ENCODE measurements around the gene ZBTB7A.
A peak's percentile ranks its signal among the peaks of the same experiment; 100 is the strongest.

ZBTB7A gene

DNA sequence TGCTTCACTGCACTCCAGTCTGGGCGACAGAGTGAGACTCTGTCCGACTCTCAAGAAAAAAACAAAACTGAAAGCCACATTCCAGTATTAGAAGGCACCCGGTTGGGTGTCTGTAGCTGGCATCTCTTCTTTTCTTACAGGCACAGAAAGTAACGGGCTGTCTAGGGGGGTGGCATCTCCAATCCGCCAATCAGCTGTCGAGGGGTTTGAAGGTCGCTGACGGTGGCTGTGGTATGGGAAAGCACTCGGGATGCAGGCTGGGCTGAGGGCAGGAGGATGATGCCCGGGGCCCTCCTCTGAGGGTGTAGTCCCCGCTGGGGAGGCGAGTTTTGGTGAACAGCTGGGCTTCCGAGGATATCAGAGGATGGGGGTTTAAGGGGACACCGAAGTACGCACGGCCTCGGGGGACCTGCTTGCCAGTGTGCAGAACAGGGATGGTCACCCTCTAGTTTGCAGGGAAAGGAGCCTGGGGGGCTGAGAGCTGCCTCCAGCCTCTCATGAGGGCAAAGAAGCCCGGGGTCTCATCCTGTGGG, 27.0 kb upstream of the ZBTB7A start:
- DNase-seq = no peak

DNA sequence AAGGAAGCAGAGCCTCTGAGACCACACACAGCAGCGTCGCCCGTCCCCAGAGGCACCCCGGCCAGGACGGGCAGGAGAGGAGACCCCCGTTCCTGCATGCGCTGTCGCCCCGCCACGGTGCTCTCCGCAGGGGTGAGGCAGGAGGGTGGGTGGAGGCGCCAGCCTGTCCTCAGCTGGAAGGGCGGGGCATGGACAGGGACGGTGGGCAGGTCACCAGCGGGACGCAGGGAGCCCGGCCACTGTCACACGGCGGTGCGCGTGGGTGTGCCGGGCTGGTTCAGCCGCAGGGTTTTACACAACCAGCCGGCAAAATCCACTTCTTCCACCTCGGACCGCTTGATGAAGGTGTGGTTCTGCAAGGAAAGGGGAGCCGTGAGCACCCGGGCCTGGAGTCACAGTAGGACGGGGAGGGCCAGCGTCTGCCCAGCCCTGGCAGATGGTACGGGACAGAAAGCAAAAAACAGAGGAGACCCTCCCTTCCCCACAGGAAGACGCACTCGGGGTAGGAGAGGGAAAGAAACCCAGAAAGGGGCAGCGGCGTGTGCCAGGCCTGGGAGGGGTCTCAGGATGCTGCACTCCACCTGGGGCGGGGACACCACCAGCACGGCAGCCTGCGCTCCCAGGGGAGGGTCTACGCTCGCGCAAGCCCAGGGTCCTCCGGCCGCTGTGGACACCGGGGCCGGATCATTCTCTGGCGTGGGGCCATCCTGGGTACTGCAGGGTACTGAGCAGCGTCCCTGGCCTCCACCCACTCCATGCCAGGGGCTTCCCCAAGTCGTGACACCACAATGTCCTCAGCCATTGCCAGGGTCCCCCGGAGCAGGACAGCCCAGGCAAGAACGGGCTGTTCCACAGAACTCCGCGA, 23.9 kb upstream of the ZBTB7A start:
- DNase-seq = no peak

- DNase-seq = no peak
Observed at GRCh38 chr19:4089946-4090345, 23.2 kb upstream of the ZBTB7A start.

GRCh38 chr19:4089400-4089908, 22.8 kb upstream of the ZBTB7A start:
- no peak for DNase-seq

- DNase-seq = no peak
Observed at GRCh38 chr19:4088975-4089374, 22.3 kb upstream of the ZBTB7A start.

DNA sequence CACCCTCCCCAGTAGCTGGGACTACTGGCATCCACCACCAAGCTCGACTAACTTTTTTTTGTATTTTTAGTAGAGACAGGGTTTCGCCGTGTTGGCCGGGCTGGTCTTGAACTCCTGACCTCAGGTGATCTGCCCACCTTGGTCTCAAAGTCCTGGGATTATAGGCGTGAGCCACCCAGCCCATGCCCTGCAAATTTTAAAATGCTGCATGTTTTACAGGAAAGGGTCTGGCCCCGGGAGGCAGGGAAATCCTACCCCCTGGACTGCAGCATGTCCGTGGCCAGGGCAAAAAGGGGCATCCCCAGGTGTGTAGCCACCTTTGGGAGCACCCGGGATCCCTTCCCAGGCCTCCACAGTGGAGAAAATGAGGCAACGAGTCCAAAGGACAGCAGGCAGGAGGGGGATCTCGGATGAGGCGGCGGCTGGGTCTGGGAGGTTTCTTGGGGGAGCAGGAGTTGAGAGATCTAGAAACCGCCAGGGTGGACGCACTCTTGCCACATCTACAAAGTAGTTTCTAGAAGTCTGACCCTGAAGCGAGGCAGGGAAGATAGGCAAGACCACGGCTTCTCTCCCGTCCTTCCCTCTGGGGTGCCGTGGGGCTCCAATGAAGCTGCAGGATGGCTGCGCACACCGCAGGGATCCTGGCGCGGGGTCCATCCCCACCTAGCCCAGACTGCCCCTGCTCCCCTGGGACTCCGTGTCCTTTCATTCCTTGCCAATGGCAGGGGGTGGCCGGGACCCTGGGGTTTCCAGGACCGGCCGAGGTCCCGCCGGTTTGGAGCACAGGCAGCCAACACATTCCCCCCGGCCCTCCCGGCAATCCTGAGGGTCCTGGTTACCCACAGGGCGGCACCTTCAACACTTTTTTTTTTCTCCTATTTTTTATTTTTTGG, 21.3 kb upstream of the ZBTB7A start:
- no peak for DNase-seq

DNA sequence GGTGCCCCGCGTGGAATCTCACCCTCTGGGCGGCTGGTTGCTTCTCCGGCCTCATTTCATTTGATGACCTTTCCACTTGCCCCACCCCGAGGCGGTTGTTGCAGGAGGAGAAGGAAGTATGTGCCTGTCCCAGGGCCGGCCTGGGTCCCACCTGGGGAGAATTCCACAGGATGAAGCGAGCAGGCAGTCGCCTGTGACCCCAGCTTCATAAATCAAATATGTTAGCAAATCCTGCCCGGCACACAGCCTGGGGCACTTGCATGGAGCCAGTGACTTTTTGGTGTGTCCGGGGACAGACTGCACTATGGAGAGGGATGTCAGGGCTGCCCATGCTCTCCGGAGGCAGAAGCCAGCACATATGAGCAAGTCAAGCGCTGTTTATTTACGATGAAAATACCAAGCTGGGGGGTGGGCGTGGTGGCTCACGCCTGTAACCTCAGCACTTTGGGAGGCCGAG, 19.7 kb upstream of the ZBTB7A start:
- no peak for DNase-seq

DNA sequence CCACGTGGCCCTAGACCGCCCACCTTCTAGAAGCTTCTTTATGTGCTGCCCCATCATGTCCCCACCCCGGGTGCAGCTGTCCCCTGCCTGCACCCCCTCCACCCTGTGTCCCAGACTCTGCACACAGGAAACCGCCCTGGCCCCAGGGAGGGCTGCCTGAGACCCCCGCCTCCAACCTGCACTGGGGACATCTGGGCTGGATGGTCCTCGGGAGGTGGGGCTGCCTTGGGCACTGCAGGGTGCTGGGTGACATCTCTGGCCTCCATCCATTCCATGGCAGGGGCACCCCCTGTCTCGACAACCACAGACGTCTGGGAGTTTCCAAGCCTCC, 17.8 kb upstream of the ZBTB7A start:
- no peak for DNase-seq

GRCh38 chr19:4083677-4084546, 17.2 kb upstream of the ZBTB7A start:
- no peak for DNase-seq

DNA sequence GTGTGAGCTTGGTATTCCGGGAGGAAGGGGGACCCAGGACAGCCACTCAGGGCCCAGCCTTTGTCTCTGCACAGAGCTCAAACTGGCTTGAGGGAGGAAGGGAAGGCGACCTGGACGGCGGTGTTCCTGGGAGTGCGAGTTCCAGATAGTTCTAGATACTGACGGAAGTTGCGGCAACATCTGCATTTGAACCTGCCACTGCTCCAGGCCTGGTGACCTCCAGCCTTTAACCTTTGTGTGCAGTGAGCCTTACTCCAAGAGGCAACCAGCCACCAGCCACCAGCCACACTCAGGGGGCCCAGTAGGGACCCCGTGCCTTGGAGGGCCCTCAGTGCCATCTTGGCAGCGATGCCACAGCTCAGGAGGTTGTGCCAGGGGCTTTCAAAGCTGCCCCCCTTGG, 15.5 kb upstream of the ZBTB7A start:
- no peak for DNase-seq

- no peak for DNase-seq
Observed at GRCh38 chr19:4081441-4082129, 14.9 kb upstream of the ZBTB7A start.

- DNase-seq = no peak
Observed at GRCh38 chr19:4080473-4080872, 13.8 kb upstream of the ZBTB7A start.

DNA sequence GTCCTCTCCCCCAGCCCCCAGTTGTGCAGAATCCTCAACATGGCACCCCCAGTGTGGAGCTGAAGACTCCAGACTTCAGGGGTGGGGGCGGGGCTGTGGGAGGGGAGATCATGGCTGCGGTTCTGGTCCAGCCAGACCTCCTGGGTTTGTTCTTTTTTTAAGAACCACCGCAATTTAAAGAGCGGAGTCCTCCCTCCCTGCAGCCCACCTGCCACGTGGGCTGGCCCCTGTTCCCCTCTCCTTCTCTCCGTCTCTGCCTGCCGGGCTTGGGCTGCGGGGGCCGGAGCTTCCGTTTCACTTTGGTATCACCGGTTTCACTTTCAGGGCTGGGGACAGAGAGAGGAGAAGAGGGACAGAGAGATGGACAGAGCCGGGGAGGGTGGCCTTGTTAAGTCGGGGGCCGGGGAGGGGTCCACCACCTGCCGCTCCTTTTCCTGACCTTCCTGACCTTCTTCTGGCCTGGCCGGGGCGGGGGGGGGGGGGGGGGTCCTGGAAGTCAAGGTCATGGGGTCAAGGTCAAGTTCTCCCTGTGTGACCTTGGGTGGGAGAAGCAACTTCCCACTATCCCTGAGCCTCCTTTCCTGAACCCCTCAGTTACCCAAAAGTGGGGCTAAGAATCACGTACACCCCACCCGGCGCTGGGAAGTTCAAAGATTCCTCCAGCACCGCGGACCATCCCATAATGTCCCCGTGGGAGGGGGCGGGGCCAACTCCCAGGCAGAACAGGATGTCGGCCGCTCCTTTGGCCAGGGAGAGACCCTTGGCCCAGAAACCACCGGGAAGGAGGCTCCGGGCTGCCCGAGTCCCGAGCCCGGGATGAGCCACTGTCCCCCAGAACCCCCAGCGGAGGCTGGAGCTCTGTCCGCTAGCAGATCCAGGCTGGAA, 11.3 kb upstream of the ZBTB7A start:
- no peak for DNase-seq

GRCh38 chr19:4077007-4077374, 10.3 kb upstream of the ZBTB7A start:
- DNase-seq = no peak

DNA sequence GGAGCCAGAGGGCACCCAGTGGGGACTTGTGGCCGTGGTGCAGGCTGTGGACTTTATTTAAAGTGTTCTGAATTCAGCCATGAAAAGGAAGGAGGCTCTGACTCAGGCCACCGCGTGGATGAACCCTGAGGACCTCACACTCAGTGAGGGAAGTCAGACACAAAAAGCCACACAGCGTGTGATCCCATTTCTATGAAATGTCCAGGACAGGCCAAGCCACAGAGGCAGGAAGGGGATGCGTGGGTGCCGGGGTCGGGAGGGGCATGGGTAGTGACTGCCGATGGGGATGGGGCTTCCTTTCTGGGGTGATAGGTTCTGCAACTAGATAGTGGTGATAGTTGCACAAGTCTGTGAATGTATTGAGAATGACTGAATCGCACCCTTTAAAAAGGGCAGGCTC, 8.7 kb upstream of the ZBTB7A start:
- DNase-seq = no peak

GRCh38 chr19:4071610-4072009, 4.9 kb upstream of the ZBTB7A start:
- DNase-seq = no peak

DNA sequence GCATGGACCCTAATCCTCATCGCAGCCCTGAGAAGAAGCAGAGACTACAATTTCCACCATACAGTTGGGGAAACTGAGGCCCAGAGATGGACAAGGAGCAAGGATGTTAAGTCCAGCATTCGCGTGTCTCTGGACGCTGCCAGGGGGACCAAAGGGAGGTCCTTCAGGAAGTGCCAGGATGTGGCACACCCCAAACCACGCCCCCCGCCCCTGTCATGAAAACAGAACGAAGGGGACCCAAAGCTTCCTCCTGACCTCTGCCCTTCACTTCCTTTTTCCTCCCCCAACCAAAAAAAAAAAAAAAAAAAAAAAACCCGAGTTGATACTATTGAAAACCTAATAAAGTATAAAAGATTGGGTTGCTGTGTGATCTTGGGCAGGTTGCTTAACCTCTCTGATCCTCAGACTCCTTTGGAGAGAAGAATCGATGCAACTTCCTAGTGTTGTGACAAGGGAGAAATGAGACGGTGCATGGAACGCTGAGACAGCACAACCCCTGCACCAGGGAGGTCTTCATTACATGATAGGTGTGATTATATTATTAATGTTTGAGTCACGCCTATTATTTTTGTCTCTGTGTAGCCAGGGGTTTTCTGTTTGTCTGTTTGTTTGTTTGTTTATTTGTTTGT, 2.7 kb upstream of the ZBTB7A start:
- DNase-seq = no peak

DNA sequence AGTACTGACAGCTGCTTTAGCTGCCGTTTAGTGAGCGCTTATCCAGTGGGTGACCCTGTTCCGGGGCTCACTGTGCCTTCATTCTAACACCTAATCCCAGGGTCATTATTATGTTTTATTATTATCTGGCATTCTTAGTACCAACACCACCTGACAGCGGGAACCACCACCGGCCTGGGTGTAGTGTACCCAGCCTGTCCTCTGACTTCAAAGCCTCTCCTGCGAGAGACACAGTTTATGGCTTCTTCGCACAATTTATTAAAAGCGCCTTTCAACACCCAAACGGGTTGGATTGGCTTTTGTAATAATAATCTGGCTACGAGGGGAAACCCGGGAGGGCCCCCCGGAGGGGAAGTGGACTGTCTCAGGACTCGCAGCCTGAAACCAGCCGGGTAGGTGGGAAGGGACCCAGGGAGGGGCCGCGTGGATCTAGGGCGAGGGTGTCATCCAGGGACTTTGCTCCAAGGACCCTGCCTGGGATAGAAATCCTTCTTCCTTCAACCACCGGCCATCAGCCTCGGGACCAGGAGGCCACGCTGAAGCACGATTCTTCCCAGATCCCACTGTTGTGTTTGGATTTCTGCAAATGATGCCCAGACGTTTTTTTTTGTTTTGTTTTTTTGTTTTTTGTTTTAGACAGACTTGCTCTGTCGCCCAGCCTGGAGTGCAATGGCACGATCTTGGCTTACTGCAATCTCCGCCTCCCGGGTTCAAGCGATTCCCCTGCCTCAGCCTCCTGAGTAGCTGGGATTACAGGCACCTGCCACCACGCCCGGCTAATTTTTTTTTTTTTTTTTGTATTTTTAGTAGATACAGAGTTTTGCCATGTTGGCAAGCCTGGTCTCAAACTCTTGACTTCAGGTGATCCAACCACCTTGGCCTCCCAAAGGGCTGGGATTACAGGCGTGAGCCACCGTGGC, 1.6 kb upstream of the ZBTB7A start:
- no peak for DNase-seq

DNA sequence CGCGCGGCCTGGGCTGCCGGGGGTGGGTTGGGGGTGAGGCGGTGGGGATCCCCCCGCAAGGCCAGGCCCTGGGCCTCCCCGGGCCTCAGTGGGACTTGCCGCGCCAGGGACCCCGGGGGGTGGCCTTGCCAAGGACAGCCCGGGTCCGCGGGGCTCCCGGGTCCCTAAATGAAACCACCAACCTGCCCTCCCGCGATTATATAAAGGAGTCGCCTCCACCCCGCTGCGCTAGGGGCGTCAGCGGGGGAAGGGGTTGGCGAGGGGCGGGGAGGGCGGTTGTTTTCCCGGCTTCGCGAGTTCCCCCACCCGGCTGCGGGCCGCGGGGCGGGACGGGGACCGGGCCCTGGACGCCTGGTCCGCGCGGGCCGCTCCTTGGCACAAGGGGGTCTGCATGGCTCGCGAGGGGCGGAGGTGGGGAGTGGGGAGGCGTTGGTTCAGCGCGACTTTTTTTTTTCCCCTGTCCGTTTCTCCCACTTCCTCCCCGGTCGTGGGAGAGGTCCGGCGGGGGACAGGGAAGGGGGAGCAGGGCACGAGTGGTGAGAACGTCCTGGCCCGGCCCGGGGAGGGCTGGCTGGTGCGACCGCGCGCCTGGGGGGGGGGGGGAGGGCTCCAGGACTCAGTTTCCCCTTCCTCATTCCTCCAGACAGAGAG, 822 bp upstream of the ZBTB7A start:
- DNase-seq = peak; percentile 46 to 55

All from NCI-H1930 (cell line).